Measurements from ENCODE around the gene ZFYVE28.

The ZFYVE28 gene

DNA sequence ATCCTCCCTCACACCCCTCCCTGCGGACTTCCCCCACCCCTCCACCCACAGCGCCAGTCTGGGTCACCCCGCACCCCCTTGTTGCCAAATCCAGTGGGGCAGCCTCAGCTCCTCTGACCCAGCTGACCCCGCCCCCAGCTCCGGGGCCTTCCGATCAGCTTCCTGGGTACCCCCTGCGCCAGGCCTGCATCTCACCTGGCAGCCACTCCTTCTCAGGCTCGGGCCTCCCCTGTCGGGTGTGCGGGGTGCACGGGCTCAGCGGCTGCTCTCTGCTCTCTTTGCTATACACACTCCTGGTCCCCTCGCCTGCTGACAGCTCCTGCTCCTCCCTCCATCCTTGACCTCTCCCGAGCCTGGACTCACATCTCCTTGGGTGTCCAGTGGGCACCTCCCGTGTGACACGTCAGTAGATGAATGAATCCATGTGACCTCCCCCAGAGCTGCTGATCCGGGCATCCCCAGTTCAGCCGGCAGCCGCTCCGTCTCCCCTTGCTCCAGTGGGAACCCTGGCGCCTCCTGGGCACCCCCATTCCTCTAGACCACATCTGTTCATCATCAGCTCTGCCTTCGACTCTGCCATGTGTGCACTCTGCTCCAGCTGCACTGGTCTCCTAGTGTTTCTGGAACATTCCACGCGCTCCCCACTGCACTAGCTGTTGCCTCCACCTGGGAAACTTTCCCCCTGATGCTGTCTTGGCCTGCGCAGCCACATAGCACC, 10.2 kb upstream of the ZFYVE28 start:
- DNase-seq (ENCODE audit: low spot score) = no peak

DNA sequence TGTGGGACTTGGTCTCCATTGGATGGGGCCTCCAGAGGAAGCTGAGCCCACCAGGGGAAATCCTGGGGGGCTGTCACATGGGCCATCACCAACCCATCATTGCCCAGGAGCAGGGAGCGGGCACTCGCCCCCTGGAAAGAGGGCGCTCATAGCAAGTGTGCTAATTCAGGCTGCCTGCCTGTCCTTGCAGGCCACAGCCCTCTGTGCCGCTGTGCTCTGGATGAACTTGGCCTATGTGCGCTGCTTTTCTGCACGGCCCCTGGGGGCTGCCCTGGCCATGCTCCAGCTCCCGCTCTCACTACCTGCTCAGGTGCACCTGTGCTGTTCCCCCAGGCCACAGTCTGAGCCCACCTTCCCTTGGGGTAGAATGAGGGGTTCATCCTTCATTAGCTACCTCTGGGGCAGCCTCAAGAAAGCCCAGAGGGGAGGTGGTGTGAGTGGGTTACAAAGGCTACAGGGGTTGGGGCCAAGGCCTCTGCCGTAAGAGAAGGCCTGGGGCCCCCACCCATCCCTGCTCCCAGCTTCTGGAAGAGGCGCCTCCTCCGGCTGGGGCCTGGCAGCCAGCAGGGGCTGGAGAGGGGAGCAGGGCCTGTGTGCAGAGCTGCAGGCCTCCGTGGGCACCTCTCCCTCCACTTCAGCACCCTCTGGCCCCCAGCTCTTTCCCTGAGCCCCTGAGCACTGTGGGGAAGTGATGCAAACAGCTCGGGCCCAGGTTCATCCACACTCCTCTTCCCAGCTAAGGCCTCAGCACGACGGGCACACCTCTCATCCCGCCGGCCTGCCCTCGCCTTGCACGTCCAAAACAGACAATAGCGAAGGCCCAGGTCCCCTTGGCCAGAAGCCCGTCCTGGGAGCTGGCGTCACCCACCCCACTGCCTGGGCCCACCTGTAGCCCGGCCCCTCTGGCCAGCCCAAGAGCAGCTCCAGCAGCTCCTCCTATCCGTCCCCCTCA, 9.2 kb upstream of the ZFYVE28 start:
- no peak for DNase-seq (ENCODE audit: low spot score)

- no peak for DNase-seq (ENCODE audit: low spot score)
Observed at GRCh38 chr4:2426711-2427275, 8.3 kb upstream of the ZFYVE28 start.

- no peak for DNase-seq (ENCODE audit: low spot score)
Observed at GRCh38 chr4:2426069-2426397, 7.6 kb upstream of the ZFYVE28 start.

DNA sequence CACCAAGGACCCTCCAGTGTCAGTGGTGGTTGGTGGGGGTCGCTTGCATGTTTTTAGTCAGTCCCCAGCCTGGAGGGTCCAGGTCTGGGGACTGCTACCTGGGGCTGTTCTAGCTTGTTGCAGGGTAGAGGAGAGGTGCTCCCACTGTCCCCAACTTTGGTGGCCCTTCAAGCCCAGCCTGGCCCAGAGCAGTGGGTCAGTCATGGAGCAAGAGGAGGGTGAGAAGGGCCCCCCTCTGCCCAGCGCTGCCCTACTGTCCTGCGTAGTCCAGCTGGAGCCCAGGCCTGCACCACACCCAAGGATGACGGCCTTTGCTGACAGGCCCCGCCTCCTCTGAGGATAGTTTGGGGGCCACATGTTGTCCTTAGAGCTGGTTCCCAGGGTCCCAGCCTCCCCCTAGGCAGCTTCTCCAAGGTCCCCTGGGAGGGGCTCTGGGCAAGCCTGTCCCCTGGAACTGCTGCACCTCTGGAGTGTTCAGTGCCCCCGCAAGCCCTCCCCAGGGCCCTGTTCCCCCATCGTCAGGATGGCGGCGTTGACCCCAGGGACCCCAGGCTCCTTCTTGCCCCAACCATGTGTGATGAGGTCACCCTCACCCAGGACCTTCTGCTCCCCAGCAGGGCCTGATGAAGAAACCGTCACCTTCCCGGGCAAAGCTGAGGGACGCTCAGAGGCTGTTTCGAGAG, 7.1 kb upstream of the ZFYVE28 start:
- no peak for DNase-seq (ENCODE audit: low spot score)

DNA sequence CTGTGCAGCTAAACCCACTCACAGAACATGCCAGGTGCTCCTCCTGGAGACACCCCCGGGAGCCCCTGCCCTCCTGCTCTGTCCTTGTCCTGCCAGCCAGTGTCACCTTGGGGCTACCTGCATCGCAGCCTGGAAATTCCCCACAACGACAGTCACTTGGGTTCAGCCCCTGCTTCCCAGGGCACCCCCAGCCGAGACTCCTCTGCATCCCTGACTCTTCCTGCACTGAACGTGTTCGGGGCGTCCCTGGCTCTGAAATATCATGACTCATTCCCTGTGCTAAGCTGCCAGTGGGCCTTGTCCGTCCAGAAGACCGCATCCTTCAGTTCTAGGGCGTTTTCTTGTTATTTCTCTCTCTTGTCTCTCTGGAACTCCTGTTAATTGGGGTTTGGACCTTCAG, 6.1 kb upstream of the ZFYVE28 start:
- DNase-seq (ENCODE audit: low spot score) = no peak

- no peak for DNase-seq (ENCODE audit: low spot score)
Observed at GRCh38 chr4:2423695-2424094, 5.2 kb upstream of the ZFYVE28 start.

GRCh38 chr4:2423066-2423465, 4.6 kb upstream of the ZFYVE28 start:
- DNase-seq (ENCODE audit: low spot score) = no peak

DNA sequence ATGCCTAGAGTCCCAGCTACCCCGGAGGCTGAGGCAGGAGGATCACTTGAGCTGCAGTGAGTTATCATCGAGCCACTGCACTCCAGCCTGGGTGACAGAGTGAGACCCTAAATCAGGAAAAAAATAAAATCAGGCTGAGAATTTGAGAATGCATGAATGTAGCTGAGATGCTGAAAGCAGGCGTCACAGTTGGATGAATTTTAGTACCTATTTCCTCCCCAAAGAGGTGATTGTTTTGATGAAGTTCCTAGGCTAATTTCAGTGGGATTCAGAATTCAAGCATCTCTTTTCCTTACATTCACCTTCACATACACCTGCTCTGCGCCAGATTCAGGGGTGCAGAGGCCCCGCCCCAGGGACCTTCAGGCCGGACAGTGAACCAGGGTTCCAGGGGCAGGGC, 3.5 kb upstream of the ZFYVE28 start:
- no peak for DNase-seq (ENCODE audit: low spot score)

GRCh38 chr4:2419814-2420213, 1.4 kb upstream of the ZFYVE28 start:
- no peak for DNase-seq (ENCODE audit: low spot score)

- peak; percentile 90 for DNase-seq (ENCODE audit: low spot score)
Observed at GRCh38 chr4:2418650-2419571, 466 bp upstream of the ZFYVE28 start, which contains the start of gene CFAP99. Gene CFAP99, plus strand, starts transcription at chr4:2418955.

DNA sequence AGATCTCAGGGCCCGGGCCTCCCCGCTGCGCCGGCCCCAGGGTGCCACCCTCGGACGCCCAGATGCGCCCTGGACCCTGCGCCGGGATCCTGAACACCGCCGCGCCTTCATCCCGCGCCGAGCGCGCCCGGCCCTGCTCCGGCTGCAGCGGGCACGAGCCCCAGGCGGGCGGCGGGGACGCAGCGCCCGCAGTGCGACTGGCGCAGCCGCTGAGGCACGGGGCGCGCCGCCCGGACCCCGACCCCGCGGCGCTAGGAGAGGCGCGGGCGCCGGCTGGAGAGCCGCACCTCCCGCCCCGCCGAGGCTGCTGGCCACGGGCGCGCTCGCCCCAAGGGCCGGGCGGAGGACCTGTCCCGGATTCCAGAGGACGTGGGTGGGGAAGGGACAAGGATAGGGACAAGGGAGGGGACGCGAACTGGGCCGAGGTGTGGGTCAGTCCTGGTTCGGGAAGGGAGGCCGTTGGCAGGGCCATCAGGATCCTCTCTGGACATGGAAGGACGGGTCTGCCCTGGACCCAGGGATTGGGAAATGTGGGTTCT, 1.1 kb downstream of the ZFYVE28 start:
- no peak for DNase-seq (ENCODE audit: low spot score)

GRCh38 chr4:2416564-2417225, 1.8 kb downstream of the ZFYVE28 start:
- DNase-seq (ENCODE audit: low spot score) = no peak

GRCh38 chr4:2415881-2416563, 2.4 kb downstream of the ZFYVE28 start:
- DNase-seq (ENCODE audit: low spot score) = no peak

GRCh38 chr4:2415213-2415612, 3.2 kb downstream of the ZFYVE28 start:
- no peak for DNase-seq (ENCODE audit: low spot score)

DNA sequence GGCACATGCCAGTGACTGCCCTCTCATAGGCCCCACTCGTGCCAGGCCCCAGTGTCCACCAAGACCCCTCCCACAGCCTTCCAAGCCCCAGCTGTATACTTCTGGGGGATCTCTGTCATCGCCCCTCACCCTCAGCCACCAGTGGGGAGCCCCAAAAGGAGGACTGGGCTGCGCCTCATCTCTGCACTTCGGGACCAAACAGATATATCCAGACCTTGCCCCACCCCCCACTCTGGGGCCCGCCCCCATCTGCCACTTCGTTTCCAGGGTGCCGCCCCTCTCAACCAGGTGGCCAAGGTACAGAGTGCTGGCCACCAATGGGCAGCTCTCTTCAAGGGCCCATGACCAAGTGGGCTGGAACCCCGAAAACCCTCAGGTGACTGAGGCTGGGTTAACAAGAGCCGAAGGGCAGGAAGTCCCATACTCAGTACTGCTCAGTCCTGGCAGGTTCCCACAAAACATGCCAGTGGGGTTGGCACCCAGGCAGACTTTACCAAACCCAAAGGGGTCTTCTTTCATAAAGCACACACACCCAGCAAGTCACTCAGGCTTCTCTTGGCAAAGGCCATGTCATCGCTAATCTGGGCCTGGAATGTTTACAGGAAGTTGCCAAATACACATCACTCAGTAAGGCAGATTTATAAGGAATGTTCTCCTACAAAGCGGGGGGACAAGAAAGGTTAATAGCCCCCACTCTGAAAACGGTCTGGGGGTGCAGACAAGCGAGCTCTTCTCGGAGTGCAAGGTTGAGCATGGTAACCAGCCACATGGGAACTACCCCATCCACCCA, 4.4 kb downstream of the ZFYVE28 start:
- DNase-seq (ENCODE audit: low spot score) = no peak

DNA sequence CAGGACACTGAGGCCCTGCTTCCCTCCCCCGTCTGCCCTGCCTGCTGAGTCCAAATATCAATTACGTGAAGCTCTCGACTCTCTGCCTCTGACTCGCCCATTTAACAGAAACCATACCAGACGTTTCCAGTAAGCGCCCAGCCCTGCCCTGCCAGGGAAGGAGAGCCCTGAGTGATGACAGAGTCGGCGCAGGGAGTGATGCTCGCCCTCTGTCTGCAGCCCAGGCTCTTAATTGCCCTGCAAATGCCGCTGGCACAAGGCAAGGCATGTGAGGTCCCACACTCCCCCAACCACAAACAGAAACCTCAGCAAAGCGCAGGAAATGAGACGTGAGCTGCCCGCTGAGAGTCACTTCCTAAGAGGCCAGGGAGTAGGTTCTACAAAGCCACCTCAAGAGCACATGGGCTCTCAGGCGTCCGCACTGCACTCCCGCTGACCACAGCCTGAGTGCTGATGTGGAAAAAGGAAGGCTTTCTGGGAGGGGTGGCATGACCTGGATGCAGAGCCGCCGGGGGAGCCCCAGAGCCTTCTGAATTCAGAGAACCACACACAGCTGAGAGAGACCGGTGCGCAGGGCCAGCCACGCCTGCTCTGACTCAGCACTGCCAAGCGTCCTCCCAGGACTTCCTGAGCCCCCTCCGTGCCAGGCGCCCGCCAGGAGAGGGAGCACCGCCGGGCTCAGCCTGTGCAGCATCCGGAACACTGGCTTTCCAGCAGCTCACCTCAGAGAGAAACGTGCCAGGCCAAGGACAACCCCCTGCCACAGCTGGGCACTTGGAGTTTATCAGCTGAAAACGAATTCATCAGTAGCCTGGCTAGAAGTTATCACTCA, 5.3 kb downstream of the ZFYVE28 start:
- DNase-seq (ENCODE audit: low spot score) = no peak

DNA sequence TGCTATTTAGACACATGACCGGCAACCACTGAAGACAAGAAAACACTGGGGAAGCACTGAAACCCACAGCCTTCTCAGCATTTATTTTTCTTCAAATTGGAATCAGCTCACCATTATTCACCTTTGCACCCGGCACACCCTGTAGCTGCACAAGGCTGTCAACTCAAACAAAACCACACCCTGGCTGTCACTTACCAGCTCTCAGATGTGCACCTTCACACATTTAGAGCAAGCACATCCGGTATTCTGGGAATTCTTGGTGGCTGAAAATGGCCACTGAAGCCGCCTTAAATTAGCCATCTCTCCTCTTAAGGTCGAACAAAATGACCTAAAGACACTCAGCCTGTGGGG, 5.9 kb downstream of the ZFYVE28 start:
- DNase-seq (ENCODE audit: low spot score) = no peak

All from SK-N-DZ (cell line).